Loucy (cell line): Measurements from ENCODE around the gene TMEM132D.

Source experiments
- H2AFZ ChIP-seq: fragments of 200-600 bp; sonication (generic); 2 replicates; pipeline ENCODE4 v1.6.0; 2016; ENCODE audit warnings: antibody characterized with exemption, mild to moderate bottlenecking, low read length, moderate library complexity
- H3F3A ChIP-seq: fragments of 200-600 bp; 2 replicates; pipeline ENCODE4 v1.6.0; 2016; ENCODE audit warnings: antibody characterized with exemption, low read depth, mild to moderate bottlenecking
- H3K27me3 ChIP-seq: fragments of 200-600 bp; sonication (generic); 2 replicates; pipeline ENCODE4 v1.6.1; 2014; ENCODE audit warnings: low read length, mild to moderate bottlenecking; ENCODE audit not compliant: insufficient read depth, poor library complexity, severe bottlenecking
- H3K36me3 ChIP-seq: fragments of 200-600 bp; sonication (generic); 2 replicates; pipeline ENCODE4 v1.6.1; 2016; ENCODE audit warnings: low read length; ENCODE audit not compliant: insufficient read depth
- H3K4me1 ChIP-seq: fragments of 200-600 bp; sonication (generic); 2 replicates; pipeline ENCODE4 v1.5.1; 2014; ENCODE audit warnings: low read length, mild to moderate bottlenecking; ENCODE audit not compliant: insufficient read depth, poor library complexity, severe bottlenecking
- H3K4me2 ChIP-seq: fragments of 200-600 bp; sonication (generic); 2 replicates; pipeline ENCODE4 v1.6.0; 2014; ENCODE audit warnings: antibody characterized with exemption, low read length, low read depth, mild to moderate bottlenecking; ENCODE audit not compliant: poor library complexity, severe bottlenecking
- H3K4me3 ChIP-seq: fragments of 200-600 bp; sonication (generic); 2 replicates; pipeline ENCODE4 v1.5.1; 2014; ENCODE audit warnings: low read length, mild to moderate bottlenecking, mixed read lengths; ENCODE audit not compliant: poor library complexity, severe bottlenecking
- H3K79me2 ChIP-seq: fragments of 200-600 bp; sonication (generic); 2 replicates; pipeline ENCODE4 v1.6.1; 2014; ENCODE audit warnings: low read length; ENCODE audit not compliant: insufficient read depth
- H3K9ac ChIP-seq: fragments of 200-600 bp; sonication (generic); 2 replicates; pipeline ENCODE4 v1.6.0; 2014; ENCODE audit warnings: mild to moderate bottlenecking, low read depth, low read length, moderate library complexity; ENCODE audit not compliant: poor library complexity, severe bottlenecking
- H3K9me2 ChIP-seq: fragments of 200-600 bp; sonication (generic); replicated peaks from 2 replicates; pipeline ENCODE4 v1.6.1; 2016; ENCODE audit warnings: low read depth, low read length, mixed read lengths
- H3K9me3 ChIP-seq: fragments of 200-600 bp; sonication (generic); 2 replicates; pipeline ENCODE4 v1.6.1; 2014; ENCODE audit warnings: mild to moderate bottlenecking, antibody characterized with exemption, low read length, low read depth; ENCODE audit not compliant: insufficient read depth
- H4K20me1 ChIP-seq: fragments of 200-600 bp; sonication (generic); 2 replicates; pipeline ENCODE4 v1.6.0; 2014; ENCODE audit warnings: antibody characterized with exemption, low read length, mild to moderate bottlenecking; ENCODE audit not compliant: insufficient read depth, poor library complexity, severe bottlenecking
- EZH2phosphoT487 ChIP-seq: fragments of 200-600 bp; IDR thresholded peaks from 2 replicates; pipeline ENCODE4 v1.6.1; 2018; ENCODE audit warnings: antibody characterized with exemption, mild to moderate bottlenecking, moderate library complexity, borderline replicate concordance
- TF ChIP-seq, protein P1 (sequence below): fragments of 200-600 bp; sonication (generic); conservative IDR thresholded peaks from 2 replicates; pipeline ENCODE4 v1.5.1; 2014; ENCODE audit warnings: mild to moderate bottlenecking, antibody characterized with exemption, low read length

The TMEM132D gene

GRCh38 chr12:129830796-129831195 is 73.0 kb downstream of the TMEM132D start:
- H3K9me3 ChIP-seq, result peaks cover 11% of the 10 kb centered on the region; the same call in 1 of the 2 replicates
- no peak overlapping the region for H3K4me3 ChIP-seq
- no peak overlapping the region for H3K4me2 ChIP-seq
- no peaks in the 10 kb centered on the region for H3F3A ChIP-seq
- H2AFZ ChIP-seq, result no peak overlapping the region
- no peaks in the 10 kb centered on the region for H3K9me2 ChIP-seq
- no peaks in the 10 kb centered on the region for H4K20me1 ChIP-seq
- no peak overlapping the region for H3K9ac ChIP-seq
- H3K4me1 ChIP-seq, result no peaks in the 10 kb centered on the region
- TF ChIP-seq, protein P1, sequence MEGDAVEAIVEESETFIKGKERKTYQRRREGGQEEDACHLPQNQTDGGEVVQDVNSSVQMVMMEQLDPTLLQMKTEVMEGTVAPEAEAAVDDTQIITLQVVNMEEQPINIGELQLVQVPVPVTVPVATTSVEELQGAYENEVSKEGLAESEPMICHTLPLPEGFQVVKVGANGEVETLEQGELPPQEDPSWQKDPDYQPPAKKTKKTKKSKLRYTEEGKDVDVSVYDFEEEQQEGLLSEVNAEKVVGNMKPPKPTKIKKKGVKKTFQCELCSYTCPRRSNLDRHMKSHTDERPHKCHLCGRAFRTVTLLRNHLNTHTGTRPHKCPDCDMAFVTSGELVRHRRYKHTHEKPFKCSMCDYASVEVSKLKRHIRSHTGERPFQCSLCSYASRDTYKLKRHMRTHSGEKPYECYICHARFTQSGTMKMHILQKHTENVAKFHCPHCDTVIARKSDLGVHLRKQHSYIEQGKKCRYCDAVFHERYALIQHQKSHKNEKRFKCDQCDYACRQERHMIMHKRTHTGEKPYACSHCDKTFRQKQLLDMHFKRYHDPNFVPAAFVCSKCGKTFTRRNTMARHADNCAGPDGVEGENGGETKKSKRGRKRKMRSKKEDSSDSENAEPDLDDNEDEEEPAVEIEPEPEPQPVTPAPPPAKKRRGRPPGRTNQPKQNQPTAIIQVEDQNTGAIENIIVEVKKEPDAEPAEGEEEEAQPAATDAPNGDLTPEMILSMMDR, result no peak
- TF ChIP-seq EZH2phosphoT487, result no peak
- no peaks in the 10 kb centered on the region for H3K27me3 ChIP-seq
- H3K36me3 ChIP-seq, result no peaks in the 10 kb centered on the region
- no peaks in the 10 kb centered on the region for H3K79me2 ChIP-seq

DNA sequence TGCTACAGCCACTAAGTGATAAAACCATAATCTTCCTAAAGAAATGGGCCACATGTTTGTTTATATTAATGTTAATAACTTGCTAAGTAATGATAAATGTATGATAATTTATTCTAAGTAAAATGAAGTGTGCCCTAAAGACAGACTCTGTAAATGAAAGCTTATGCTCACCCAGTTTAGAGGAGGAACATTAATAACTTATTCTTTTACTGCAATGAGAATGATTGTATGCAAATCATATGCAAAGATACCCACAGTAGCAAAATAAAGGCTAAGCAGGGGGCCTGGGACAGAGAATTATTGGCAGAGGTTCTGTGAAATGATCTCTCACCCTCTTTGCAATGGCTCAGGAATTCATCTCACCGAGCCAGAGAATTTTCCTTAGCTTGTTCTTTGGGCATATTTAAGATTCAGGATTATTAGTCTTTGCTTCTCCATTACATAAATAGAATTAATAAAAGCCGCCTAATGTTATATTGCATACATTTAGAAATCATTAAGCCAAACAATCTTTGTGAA is 75.9 kb downstream of the TMEM132D start:
- H2AFZ ChIP-seq, result no peak overlapping the region
- no peak overlapping the region for H3K4me3 ChIP-seq
- no peaks in the 10 kb centered on the region for H4K20me1 ChIP-seq
- no peaks in the 10 kb centered on the region for H3K4me1 ChIP-seq
- H3K36me3 ChIP-seq, result no peaks in the 10 kb centered on the region
- TF ChIP-seq, protein P1, result no peak
- no peak for TF ChIP-seq EZH2phosphoT487
- H3K9ac ChIP-seq, result no peak overlapping the region
- no peaks in the 10 kb centered on the region for H3K27me3 ChIP-seq
- H3K9me2 ChIP-seq, result no peaks in the 10 kb centered on the region
- no peaks in the 10 kb centered on the region for H3K79me2 ChIP-seq
- H3F3A ChIP-seq, result no peaks in the 10 kb centered on the region
- no peak overlapping the region for H3K4me2 ChIP-seq
- H3K9me3 ChIP-seq, result peaks cover 6% of the 10 kb centered on the region; the same call in 1 of the 2 replicates

DNA sequence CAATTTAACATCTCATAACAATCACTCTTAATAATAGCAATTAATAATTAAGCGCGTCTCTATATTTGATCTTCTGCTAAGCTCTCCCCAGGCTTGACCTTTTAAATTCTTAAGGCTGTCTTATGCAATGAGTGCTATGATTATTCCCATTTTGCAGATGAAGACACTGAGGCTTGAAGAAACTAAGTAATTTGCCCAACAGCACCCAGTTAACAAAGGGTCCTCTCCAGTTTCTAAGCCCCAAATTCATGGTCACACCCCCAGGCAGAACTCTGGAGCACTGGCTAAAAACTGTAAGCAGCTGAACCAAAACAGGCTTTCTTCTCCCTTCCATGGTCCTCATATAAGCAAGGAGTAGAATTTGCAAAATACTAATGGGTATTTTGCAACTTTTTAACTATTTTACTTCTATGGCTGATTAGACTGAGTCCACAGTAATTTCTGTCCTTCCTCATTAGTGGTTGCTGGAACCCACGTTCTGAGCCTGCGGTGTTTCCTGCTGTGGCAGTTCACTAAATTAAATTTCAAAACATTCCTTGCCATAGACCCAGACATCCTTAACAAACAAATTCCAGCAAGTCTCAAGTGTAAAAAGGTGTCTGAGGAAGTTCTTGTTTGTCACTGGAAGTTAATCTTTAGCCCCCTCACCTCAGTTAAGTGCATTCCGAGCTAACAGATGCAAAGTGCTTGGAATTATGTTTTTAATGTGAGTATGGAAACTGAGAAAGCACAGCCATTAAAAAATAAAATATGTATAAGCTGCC is 76.5 kb downstream of the TMEM132D start:
- no peaks in the 10 kb centered on the region for H3K27me3 ChIP-seq

More for the DNA sequence above, 76.5 kb downstream of the TMEM132D start:
- Histone ChIP-seq H3K4me1 (no peaks in the 10 kb centered on the region), H3K9me2 (no peaks in the 10 kb centered on the region), H3K4me3 (no peak overlapping the region), H4K20me1 (no peaks in the 10 kb centered on the region), H3K9me3 (no peaks in the 10 kb centered on the region; the same call in 1 of the 2 replicates), H2AFZ (no peak overlapping the region), H3K36me3 (no peaks in the 10 kb centered on the region), H3K9ac (no peak overlapping the region), H3K79me2 (no peaks in the 10 kb centered on the region), H3F3A (no peaks in the 10 kb centered on the region), H3K4me2 (no peak overlapping the region)
- no peak for TF ChIP-seq EZH2phosphoT487
- TF ChIP-seq, protein P1, result no peak
